HG03442 (cell line): Measurements from ENCODE around the gene RASA3.
"Not testable (repeated sequence)": the region's sequence is repeated elsewhere in the genome, so short reads cannot be mapped to it uniquely, and the experiment has no call there.

ENCODE experiments used
- ATAC-seq: cut with Tn5 transposase; IDR thresholded peaks from one replicate; pipeline ENCODE4 v1.9.1; 2021; ENCODE audit warnings: mild to moderate bottlenecking, moderate library complexity; ENCODE audit not compliant: unreplicated experiment

Gene RASA3

DNA sequence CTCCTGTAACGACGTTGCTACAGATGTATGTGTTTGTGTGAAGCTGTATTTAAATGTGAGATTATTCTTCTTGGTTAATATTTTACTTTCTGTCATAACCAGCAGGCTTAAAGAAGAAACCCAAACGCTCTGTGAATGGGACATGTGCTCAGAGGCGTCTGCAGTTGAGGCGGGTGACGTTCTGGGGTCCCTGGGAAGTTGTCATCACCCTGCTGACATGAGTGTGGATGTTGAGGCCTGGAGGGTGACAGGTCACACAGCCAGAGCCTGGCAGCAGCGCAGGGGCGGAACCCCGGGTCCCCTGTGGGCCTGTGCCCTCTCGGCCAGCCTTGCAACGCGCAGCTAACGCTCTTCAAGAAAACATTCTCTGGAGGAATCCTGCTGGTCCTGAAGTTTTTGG, 16.6 kb downstream of the RASA3 start:
- no peak for ATAC-seq

DNA sequence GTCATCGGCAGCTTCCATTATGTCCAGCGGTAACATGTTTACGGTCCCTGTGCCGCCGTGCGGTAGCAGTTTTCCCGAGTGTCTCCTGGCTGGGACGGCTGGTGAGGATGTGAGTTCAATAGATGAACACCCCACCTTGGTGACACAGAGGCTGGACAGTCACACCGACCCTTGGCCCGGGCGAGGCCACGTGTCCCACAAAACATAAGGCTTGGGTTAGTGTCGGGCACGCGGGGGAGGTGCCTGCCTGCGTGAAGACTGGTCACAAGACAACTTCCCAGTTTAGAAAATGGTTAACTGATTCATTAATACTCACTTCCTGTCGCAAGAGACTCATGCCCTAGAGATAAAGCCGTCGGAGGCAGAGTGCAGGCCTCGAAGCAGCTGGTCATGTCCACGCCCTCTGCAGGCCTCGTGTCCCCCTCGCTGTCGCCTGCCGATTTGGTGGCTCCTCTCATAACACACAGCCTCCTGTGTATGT, 17.2 kb downstream of the RASA3 start:
- no peak for ATAC-seq

DNA sequence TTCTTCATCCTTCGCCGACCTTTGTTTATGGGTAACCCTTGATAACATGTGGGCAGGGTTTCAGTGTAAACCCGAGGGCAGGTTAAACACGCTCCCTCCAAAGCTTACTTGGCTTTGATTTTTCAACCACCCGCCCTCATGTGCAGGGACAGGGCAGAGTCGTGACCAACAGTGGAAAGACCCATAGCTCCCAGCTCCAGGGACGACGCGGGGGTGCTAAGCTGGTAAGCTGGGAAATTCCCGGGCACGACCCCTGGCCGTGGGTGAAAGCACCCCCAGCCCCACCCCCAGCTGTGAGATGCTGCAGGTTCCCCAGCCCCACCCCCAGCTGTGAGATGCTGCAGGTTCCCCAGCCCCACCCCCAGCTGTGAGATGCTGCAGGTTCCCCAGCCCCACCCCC, 17.8 kb downstream of the RASA3 start:
- not testable (repeated sequence) for ATAC-seq

DNA sequence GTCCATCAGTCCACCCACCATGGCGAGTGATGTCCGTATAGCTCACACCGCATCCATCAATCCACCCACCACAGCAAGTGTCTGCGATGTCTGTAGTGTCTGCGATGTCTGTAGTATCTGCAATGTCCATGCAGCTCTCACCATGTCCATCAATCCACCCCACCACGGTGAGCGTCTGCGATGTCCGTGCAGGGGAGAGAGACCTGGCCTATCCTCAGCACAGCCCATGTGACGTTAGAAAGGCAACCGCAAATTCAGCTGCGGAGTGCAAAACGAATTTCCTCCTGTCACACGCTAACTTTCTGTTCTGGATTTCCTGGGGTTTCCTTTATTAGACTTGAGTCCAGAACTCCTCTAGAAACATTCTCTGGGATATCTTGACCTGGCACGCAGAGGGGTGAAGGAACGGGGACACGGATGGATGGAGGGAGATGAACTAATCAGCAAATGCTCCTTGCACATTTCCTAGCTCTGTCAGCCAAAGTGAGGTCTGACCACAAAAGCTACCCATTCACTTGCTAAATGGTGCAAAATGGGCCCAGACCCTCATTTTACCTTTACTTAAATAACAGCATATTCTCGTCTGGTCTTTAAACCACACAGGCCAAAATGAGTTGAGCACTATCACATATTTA, 18.3 kb downstream of the RASA3 start:
- ATAC-seq, result no peak

DNA sequence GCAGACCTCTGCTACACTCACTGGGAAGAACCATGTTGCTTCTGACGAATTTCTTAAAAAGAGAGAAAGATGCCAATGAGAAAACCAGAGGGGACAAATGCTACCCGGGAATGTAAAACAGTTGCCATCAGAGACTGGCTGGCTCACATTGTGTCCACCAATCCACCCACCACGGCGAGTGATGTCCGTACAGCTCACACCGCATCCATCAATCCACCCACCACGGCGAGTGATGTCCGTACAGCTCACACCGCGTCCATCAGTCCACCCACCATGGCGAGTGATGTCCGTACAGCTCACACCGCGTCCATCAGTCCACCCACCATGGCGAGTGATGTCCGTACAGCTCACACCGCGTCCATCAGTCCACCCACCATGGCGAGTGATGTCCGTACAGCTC, 19.0 kb downstream of the RASA3 start:
- not testable (repeated sequence) for ATAC-seq

DNA sequence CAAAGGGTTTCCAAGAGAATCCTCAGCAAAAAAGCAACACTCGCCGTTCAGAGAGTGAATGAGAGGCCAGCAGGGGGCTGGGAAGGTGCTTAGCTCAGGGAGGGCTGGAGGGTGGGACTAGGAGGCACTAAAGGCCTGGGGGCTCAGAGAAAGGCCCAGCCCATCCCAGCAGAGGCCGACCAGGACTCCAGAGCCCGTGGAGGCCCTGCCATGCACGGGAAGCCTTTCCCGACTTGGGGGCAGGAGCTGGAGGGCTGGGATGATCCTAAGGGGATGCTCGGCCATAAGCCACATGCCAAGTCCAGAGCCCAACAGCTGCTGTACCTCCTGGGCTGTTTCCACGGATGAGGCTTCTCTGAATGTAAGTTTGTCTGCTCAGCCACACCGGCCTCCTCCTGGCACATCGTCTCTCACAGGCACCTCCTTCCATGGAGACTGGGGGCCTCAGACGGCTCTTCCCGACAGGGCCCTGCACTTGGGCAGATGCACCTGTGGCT, 19.5 kb downstream of the RASA3 start:
- ATAC-seq, result no peak

DNA sequence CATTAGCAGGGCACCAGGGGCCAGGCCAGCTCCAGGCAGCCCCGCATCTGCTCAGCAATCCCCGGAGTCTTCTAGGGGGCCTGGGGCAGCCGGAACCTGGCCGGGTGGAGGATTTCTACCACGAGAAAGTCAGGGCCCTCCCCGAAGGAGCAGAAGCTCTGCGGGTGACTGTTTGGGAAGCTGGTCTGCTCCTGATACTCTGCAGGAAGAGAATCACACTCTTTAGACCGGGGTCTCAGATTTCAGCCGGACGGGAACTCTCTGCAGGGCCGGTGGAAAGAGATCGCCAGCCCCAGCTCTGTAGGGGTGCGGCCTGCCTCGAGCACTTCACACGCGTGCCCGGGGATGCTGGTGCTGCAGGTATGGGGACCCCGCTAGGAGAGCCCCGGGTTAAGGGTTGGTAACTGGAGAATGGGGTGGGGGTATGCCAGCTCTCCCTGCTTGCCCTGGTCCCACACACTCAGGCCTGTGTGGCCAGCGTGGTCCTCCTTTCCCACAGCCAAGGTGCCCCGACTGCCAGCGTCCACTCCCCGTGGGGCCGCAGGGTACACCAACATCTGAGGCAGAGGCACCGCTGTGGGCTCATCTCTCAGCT, 20.1 kb downstream of the RASA3 start:
- ATAC-seq, result no peak

DNA sequence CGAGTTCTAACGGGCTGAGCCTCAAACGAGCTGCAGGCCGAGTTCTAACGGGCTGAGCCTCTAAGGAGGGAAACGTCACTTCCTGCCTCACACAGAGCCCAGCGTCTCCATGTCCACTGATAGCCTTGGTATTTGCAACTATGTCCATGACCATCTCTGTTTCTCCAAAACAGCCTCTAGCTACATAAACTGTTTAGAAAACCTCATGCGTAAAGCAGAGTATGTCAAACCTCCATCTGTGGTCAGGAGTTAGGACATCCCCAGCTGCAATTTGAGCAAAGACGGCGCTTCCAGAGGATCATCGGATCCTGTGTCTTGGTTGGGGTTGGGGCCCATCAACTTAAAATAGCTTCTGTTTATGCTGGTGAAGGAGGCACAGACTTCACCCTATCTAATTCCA, 20.8 kb downstream of the RASA3 start:
- no peak for ATAC-seq

DNA sequence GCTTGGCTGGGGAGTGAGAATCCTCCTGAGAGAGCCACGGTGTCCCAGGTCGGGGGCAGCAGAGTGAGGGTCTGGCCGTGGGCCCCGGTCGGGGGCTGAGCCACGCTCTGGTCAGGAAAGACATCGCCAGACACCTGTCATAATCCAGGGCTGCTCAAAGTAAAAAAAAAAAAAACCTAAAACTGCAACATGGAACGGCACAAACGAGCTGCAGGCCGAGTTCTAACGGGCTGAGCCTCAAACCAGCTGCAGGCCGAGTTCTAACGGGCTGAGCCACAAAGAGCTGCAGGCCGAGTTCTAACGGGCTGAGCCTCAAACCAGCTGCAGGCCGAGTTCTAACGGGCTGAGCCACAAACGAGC, 21.6 kb downstream of the RASA3 start:
- ATAC-seq, result not testable (repeated sequence)

DNA sequence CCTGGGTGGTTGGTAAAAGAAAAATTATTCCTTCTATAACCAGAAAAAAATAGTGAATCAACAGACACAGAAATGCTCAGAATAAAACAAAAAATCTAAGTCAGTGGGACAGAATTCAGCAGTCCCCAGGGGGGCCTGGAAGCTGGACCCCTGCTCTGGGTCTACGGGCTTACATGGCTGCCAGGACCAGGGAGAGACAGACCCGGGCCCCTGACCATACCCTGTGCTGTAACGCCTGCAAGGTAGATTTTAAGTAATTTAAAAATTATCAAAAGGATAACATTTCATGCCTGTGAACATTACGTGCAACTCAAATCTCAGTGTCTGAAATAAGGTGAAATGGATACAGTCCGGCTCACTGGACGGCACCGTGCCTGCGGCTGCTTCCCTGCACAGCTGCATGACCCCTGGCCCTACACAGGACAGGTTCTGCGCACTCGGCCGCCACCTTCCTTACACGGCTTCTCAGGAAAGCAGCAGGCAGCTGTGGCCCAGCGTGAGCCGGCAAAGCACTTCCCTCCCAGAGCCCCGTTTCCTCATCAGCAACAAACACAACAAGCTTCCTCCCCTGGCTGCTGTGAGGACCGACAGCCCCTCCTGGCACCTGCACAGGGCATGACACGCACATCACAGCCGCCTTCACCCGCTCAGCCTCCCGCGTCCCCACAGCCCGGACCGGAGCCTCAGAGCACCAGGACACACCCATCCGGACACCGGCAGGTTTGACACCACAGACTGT, 22.2 kb downstream of the RASA3 start:
- ATAC-seq, result no peak

DNA sequence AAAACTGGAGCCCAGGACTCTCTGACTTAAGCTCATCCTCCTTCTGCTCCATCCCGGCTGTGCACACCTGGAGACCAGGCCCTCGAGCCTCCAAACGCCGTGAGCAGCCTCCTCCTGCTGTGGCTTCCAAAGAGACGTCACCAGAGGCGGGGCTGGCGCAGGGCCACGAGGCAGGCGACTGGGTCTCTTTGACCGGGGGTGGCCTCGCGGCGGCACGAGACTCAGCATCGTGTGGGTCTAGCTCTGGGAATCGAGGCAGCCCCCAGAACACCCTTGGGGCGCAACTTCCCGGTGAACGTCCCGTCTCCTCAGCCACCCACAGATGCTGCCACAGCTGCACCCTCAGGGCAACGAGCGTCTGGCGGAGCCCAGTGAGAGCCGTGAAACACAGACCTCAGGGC, 22.8 kb downstream of the RASA3 start:
- no peak for ATAC-seq

DNA sequence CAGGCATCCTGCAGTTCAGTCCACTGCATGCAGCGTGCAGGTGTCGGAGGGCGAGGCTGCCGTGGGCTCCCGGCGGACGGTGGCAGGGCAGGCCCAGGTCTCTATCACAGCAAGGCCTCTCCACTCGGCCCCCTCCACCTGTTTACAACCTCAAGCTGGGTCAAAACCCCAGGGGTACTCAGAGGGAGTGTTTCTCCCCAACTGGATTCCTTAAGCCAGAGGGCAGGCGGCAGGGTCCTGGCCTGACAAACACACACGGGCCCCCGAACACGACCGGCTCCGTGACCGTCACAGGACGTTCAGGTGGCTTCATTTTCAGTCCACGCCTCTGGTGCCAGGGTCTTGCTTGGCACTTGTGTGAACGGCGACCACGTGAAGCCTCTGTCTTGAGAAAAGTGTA, 23.5 kb downstream of the RASA3 start:
- ATAC-seq, result no peak

DNA sequence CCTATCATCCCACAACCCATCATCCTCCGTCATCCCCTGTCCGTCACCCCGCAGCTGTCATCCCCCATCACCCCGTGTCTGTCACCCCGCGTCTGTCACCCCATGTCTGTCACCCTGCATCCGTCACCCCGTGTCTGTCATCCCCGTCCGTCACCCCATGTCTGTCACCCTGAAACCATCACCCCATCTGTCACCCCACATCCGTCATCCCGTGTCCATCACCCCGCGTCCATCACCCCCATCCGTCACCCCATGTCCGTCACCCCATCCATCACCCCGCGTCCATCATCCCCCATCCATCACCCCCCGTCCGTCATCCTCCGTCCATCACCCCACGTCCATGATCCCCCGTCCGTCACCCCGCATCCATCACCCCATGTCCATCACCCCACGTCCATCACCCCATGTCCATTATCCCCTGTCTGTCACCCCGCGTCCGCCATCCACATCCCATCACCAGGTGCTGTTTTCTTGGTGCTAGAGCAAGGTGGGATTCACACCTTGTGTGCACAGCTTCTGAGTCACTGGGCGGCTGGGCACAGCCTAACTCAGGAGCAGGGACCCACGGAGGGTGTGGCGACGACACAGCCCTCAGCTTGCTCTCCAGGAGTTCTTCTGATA, 24.2 kb downstream of the RASA3 start:
- no peak for ATAC-seq

DNA sequence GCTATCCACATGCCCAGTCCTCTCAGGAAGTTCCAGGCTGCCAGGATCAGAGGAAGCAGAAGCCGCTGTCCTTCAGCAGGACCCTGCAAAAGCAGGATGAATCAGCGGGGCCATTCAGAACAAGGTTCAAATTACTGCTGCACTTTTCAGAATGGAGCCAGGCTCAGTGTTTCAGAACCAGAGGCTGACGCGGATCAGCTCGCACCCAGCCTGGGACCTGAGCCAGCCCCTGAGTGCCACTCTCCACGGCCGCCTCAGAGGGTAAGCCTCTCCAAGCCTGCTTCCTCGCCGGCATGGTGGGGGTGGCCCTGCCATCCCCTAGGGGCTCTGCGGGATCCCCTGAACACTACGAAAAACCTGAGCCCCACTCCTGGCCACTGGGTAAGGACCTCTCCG, 24.7 kb downstream of the RASA3 start:
- ATAC-seq, result no peak

DNA sequence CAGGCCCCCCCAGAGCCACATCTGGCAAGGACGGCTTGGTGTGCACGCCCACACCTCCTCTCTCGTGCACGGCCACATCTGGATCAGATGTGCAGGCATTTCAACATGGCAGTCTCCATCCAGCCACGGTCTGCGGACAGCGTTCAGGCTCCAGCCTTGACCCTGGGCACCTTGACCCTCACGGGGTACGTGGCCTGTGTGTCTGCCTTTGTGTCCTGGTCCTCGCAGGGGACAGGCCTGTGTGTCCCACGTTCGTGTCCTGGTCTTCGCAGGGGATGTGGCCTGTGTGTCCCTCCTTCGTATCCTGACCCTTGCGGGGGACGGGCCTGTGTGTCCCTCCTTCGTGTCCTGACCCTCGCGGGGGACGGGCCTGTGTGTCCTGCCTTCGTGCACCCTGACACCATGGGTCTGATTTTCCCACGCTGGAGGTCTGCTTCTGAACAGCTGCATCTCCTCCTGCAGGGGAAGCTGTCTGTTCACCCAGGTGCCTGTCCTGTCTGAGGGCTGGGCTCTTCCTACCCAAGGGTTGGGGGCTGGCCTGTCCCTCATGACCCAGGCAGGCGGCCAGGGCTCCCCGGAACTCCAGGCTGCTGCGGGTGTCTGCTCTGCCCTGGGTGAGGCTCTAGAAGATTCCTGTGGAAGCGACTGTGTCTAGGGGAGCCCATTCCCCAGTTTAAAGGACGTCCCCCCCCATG, 25.3 kb downstream of the RASA3 start:
- no peak for ATAC-seq

DNA sequence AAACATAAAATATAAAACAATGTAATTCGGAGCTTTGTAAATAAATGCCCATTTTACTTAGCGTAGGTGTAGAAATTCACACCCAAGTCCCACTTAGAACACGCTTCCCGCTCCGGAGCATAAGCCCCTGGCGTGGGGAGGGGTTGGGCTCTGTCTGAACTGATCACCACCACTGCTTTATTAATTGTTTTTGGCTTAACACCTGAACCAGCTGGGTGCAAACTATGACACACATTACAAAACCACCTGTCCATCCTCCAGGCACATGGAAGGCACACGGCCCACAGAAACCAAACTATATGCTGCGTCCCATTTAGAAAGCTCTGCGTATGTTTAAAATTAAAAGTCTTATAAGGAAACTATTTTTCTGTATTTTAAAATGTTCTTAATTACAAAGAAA, 25.9 kb downstream of the RASA3 start:
- ATAC-seq, result no peak

DNA sequence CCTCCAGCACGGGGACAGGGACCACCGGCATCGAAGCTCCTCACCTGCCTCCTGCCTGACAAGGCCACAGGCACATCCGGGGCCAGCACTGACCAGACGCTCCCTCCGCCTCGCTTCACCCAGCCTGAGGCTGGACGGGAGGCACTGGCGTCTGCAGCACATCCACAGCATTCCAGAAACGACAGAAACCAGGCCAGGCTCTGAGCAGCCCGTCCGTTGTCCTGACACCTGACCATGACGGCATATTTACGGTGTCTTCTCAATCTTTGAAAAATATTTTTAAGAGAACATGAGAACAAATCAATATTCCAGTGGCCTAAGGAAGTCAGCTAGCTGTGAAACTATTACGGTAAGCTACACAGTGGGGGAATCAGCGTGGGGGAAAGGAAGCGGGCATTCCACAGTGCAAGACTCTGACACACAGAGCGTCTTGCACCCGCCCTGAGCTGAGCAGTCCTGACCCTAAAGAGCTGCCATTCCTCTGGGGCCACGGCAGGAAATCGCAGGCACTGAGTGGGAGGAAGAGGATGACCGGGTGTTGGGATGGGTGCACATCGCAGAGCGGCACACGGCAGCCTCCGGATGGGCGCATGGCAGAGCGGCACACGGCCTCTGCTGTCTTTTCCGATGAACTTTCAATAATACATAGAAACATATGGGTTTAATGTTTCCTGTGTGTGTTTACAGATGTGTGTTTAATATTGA, 26.8 kb downstream of the RASA3 start:
- no peak for ATAC-seq

DNA sequence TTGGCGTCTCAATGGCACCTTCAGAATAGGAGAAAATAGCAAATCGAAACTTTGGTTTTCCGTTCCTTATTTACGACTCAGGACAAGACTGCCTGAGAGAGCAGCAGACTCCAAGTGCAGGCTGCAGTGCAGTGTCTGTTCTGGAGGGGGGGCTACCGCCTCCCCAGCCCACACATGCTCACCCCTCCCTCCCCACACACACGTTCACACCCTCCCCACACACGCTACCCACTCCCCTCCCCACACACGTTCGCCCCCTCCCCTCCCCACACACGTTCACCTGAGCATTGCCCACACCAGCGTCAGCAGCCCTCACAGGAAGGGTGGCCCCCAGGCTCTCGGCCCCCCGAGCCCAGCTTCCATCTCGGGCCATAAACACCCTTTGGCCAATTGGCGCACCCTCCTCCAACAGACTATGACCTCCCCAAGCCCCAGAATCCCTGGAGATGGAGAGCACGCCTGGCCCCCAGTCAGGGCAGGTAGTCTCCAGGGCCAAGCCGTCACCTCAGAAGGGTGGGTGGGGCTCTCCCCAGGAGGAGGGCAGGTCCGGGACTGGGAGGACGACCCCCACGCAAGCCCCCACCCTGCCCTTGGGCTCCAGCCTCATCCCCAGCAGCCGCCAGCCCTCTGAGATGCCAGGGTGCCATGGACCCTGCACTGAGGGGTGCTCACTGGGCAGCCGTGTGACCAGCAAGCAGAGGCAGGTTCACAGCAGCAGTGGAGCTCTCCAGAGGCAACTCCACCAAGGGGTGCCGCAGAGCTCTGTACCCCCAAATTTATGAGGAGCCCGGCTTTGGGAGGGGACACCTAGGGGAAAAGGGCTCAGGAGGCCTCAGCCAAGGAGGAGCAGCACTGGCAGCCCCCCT, 27.5 kb downstream of the RASA3 start:
- ATAC-seq, result no peak

DNA sequence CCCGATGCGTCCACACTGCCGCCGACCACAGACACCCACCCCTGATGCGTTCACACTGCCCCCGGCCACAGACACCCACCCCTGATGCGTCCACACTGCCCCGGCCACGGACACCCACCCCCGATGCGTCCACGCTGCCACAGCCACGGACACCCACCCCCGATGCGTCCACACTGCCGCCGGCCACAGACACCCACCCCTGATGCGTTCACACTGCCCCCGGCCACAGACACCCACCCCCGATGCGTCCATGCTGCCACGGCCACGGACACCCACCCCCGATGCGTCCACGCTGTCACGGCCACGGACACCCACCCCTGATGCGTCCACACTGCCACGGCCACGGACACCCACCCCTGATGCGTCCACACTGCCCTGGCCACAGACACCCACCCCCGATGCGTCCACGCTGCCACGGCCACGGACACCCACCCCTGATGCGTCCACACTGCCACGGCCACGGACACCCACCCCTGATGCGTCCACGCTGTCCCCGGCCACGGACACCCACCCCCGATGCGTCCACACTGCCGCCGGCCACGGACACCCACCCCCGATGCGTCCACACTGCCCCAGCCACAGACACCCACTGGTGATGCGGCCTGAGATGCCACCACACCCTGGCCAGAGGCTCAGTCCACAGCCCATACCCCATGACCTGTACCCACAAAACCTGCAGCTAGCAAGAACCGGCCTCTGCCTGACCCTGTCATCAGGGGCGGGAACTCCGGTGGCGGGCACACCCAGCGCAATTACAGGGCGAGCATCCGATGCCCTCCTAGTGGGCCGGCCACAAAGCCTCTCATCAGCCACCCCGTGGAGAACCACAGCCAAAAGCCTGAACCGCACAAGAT, 28.4 kb downstream of the RASA3 start:
- no peak for ATAC-seq
